A549 (cell line): Measurements from ENCODE around the gene SH3PXD2B.

ENCODE experiments used
- BHLHE40 ChIP-seq: IDR thresholded peaks from 2 replicates; pipeline ENCODE4 v1.6.1; 2012; ENCODE audit warnings: low read depth, low read length, inconsistent platforms
- CEBPB ChIP-seq, 2 experiments: fragments of >200 bp in 1 of 2; sonication (Bioruptor Twin) in 1 of 2; formaldehyde crosslinking in 1 of 2; IDR thresholded peaks; 2 replicates each; pipeline ENCODE4 v1.6.1; 2012 to 2016
- HOXA7 ChIP-seq: fragments of 250-450 bp; sonication (Bioruptor Pico); IDR thresholded peaks from 2 replicates; pipeline ENCODE4 v1.5.0; 2020; ENCODE audit warnings: mild to moderate bottlenecking, moderate library complexity
- MAZ ChIP-seq: fragments of 150-350 bp; IDR thresholded peaks from 2 replicates; pipeline ENCODE4 v1.6.1; 2014; ENCODE audit warnings: antibody characterized with exemption, low read depth, low read length, borderline replicate concordance
- POLR2A ChIP-seq: IDR thresholded peaks from 2 replicates; pipeline ENCODE4 v1.6.1; 2012; ENCODE audit warnings: mild to moderate bottlenecking, low read length
- ZFP36 ChIP-seq: fragments of 450-650 bp; IDR thresholded peaks from 2 replicates; pipeline ENCODE4 v1.6.1; 2014; ENCODE audit warnings: borderline replicate concordance; ENCODE audit not compliant: partially characterized antibody
- TF ChIP-seq, protein P1 (sequence below): fragments of >200 bp; sonication (Bioruptor Twin); formaldehyde crosslinking; IDR thresholded peaks from 3 replicates; pipeline ENCODE4 v1.5.1; 2016
- TF ChIP-seq, protein P2 (sequence below): fragments of 450-650 bp; IDR thresholded peaks from 2 replicates; pipeline ENCODE4 v1.6.1; 2014; ENCODE audit warnings: antibody characterized with exemption
- TF ChIP-seq, protein P3 (sequence below): IDR thresholded peaks from 2 replicates; pipeline ENCODE4 v1.6.1; 2012

DNA sequence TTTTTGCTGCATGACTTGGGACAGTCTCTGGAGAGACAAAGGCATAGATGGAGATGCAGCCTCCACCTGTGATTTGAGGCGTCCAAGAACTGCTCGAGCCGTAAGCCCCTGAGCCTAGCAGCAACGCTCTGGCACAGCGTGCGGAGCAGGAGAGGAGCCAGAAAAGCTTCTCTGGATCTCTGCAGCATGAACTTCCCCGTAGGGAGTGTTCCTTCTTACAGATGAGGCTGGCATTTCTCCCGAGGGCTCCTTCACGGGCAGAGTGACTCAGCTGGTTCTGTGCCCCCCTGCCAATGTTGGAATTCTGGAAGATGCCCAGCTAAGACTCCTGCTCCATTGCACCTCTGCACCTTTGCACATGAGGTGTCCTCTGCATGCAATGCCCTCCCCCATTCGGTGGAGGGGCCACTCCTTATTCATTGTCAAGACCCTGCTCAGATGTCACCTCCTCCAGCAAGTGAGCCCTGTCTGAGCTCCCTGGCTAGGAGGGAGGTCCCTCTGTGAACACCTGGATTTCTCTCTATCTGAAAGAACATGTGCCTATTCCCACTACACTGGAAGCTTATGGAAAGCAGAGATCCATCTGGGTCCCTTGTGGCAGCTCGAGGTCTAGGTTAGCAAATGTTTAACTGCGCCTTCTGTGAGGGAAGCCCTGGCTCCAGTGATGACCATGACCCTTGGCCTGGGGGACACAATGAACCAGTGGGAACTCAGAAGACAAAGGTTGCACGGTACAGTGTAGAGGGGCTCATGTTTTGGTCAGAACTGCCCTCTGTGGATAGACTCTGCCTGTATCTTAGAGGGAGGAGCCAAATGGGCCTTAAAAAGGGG lies 39.6 kb downstream of the SH3PXD2B start:
- TF ChIP-seq POLR2A (no peak), HOXA7 (no peak), MAZ (no peak), BHLHE40 (no peak), ZFP36 (no peak), CEBPB (IDR thresholded peaks at IDR 0.05) (no peak)
- TF ChIP-seq, protein P1, sequence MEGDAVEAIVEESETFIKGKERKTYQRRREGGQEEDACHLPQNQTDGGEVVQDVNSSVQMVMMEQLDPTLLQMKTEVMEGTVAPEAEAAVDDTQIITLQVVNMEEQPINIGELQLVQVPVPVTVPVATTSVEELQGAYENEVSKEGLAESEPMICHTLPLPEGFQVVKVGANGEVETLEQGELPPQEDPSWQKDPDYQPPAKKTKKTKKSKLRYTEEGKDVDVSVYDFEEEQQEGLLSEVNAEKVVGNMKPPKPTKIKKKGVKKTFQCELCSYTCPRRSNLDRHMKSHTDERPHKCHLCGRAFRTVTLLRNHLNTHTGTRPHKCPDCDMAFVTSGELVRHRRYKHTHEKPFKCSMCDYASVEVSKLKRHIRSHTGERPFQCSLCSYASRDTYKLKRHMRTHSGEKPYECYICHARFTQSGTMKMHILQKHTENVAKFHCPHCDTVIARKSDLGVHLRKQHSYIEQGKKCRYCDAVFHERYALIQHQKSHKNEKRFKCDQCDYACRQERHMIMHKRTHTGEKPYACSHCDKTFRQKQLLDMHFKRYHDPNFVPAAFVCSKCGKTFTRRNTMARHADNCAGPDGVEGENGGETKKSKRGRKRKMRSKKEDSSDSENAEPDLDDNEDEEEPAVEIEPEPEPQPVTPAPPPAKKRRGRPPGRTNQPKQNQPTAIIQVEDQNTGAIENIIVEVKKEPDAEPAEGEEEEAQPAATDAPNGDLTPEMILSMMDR: no peak
- TF ChIP-seq, protein P2, sequence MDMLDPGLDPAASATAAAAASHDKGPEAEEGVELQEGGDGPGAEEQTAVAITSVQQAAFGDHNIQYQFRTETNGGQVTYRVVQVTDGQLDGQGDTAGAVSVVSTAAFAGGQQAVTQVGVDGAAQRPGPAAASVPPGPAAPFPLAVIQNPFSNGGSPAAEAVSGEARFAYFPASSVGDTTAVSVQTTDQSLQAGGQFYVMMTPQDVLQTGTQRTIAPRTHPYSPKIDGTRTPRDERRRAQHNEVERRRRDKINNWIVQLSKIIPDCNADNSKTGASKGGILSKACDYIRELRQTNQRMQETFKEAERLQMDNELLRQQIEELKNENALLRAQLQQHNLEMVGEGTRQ: no peak
- TF ChIP-seq, protein P3, sequence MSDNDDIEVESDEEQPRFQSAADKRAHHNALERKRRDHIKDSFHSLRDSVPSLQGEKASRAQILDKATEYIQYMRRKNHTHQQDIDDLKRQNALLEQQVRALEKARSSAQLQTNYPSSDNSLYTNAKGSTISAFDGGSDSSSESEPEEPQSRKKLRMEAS: 0 out of 2 replicates have a peak, but pooled peaks have one; percentile 32
